HepG2 (cell line): ENCODE results near the gene SLC17A3. TPM values are rescaled to one million over a fixed set of nuclear protein-coding genes. Genes with fewer than 3 reads are reported as not detected.

Experiments
- CHD2 ChIP-seq: IDR thresholded peaks from 2 replicates; pipeline ENCODE4 v1.6.1; 2011; ENCODE audit warnings: low read depth, low read length, improper control_type of control experiment
- HDAC6 ChIP-seq: fragments of 200-600 bp; sonication (generic); IDR thresholded peaks from 2 replicates; pipeline ENCODE4 v1.7.0; 2017; ENCODE audit warnings: mild to moderate bottlenecking, antibody characterized with exemption, low read length, low read depth
- HOXA3 ChIP-seq: sonication (generic); formaldehyde crosslinking; IDR thresholded peaks from 2 replicates; pipeline ENCODE4 v1.5.0; 2020; ENCODE audit warnings: missing genetic modification reagents
- KLF12 ChIP-seq: sonication (generic); formaldehyde crosslinking; IDR thresholded peaks from 2 replicates; pipeline ENCODE4 v1.4.0; 2020; ENCODE audit warnings: missing genetic modification reagents, borderline replicate concordance
- MAFF ChIP-seq: IDR thresholded peaks from 2 replicates; pipeline ENCODE4 v1.6.1; 2011; ENCODE audit warnings: low read depth, low read length, improper control_type of control experiment
- NR2F2 ChIP-seq: IDR thresholded peaks from 2 replicates; pipeline ENCODE4 v1.6.1; 2012; ENCODE audit warnings: low read depth, inconsistent platforms, borderline replicate concordance
- RARA ChIP-seq: IDR thresholded peaks from 2 replicates; pipeline ENCODE4 v1.6.1; 2016; ENCODE audit warnings: missing genetic modification reagents, missing compliant biosample characterization
- RXRB ChIP-seq: IDR thresholded peaks from 2 replicates; pipeline ENCODE4 v1.6.1; 2016; ENCODE audit warnings: borderline replicate concordance, missing genetic modification reagents, missing compliant biosample characterization
- SAP130 ChIP-seq: IDR thresholded peaks from 2 replicates; pipeline ENCODE4 v1.6.1; 2016; ENCODE audit warnings: low read depth
- SOX5 ChIP-seq: IDR thresholded peaks from 2 replicates; pipeline ENCODE4 v1.6.1; 2016; ENCODE audit warnings: borderline replicate concordance
- SOX6 ChIP-seq, 2 experiments: fragments of 450-650 bp in 1 of 2; sonication (generic) in 1 of 2; formaldehyde crosslinking in 1 of 2; IDR thresholded peaks; 2 replicates each; pipeline versions ENCODE4 v1.4.0 to v1.6.1; 2017 to 2020; ENCODE audit warnings: antibody characterized with exemption in 1 of 2, mild to moderate bottlenecking in 1 of 2, missing genetic modification reagents in 1 of 2
- TCF7 ChIP-seq: sonication (generic); IDR thresholded peaks from 2 replicates; pipeline ENCODE4 v1.6.1; 2016; ENCODE audit warnings: antibody characterized with exemption, low read depth
- ZC3H13 ChIP-seq: sonication (generic); formaldehyde crosslinking; IDR thresholded peaks from 2 replicates; pipeline ENCODE4 v1.8.1; 2023; ENCODE audit warnings: mild to moderate bottlenecking, missing genetic modification reagents, moderate library complexity
- ZMYM4 ChIP-seq: sonication (generic); formaldehyde crosslinking; IDR thresholded peaks from 2 replicates; pipeline ENCODE4 v1.8.1; 2023; ENCODE audit warnings: mild to moderate bottlenecking, missing genetic modification reagents
- ZNF124 ChIP-seq: sonication (generic); formaldehyde crosslinking; IDR thresholded peaks from 2 replicates; pipeline ENCODE4 v1.4.0; 2020; ENCODE audit warnings: missing genetic modification reagents
- ZNF703 ChIP-seq: sonication (generic); formaldehyde crosslinking; IDR thresholded peaks from 2 replicates; pipeline ENCODE4 v1.5.1; 2020; ENCODE audit warnings: missing genetic modification reagents, mild to moderate bottlenecking, moderate library complexity, borderline replicate concordance
- ZNF850 ChIP-seq: sonication (generic); formaldehyde crosslinking; conservative IDR thresholded peaks from 2 replicates; pipeline ENCODE4 v1.9.0; 2021; ENCODE audit warnings: mild to moderate bottlenecking, missing genetic modification reagents
- polyA plus RNA-seq, 8 experiments: library from polyadenylated mRNA; depleted of rRNA in 3 of 8; stranded (reverse) in 7 of 8; unstranded in 1 of 8; fragments of >200 nt; fragmentation: Illumina TruSeq in 4 of 8; extraction: Trizol in 4 of 8; gene quantifications; 2 replicates each; pipeline versions ENCODE4 v1.2.1 to v1.2.3, GENCODE V29; 2011 to 2016; ENCODE audit warnings: low read depth in 4 of 8, missing spikeins in 1 of 8, mixed read lengths in 1 of 8; ENCODE audit not compliant: insufficient read depth in 1 of 8
- total RNA-seq, 5 experiments: library from RNA; depleted of rRNA; stranded (reverse); fragments of >200 nt; fragmentation: Illumina TruSeq; extraction: Trizol; gene quantifications; 2 replicates each; pipeline ENCODE4 v1.2.3, GENCODE V29; 2016; ENCODE audit warnings: low read depth in 1 of 5
- TF ChIP-seq, protein P1 (sequence below): sonication (generic); formaldehyde crosslinking; IDR thresholded peaks from 2 replicates; pipeline ENCODE4 v1.5.1; 2020; ENCODE audit warnings: mild to moderate bottlenecking, missing genetic modification reagents, borderline replicate concordance
- TF ChIP-seq, protein P2 (sequence below): sonication (generic); formaldehyde crosslinking; IDR thresholded peaks from 2 replicates; pipeline ENCODE4 v1.8.0; 2022; ENCODE audit warnings: mild to moderate bottlenecking, missing genetic modification reagents, moderate library complexity
- TF ChIP-seq, protein P3 (sequence below): sonication (generic); formaldehyde crosslinking; IDR thresholded peaks from 2 replicates; pipeline ENCODE4 v1.8.0; 2022; ENCODE audit warnings: mild to moderate bottlenecking, missing genetic modification reagents, moderate library complexity
- TF ChIP-seq, protein P4 (sequence below): sonication (generic); formaldehyde crosslinking; IDR thresholded peaks from 2 replicates; pipeline ENCODE4 v1.4.0; 2020; ENCODE audit warnings: missing genetic modification reagents

Gene SLC17A3
- total and polyA plus RNA-seq, 2 of the 13 experiments (the other 11 are each of a cell fraction or from before 2014, with no cell fraction given), result 0.09 to 0.11 TPM

DNA sequence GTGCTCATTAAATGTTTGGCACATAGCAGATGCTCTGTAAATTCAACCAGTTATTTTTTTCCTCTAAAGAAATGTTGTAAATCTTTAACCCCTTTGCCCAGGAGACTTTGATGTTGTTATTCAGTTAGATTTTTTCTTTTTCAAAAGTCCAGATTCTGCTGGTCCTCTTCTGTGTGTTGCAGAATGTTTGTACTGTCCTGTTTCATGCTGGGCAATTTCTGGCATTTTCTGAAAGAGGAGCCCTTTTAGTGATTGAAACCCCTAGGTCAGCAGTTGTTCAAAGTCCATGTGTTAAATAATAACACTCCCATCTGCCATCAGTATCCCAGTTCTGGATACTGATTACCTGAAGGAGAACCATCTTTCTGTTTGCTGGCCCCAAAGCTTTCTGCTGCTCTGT lies 40.9 kb downstream of the SLC17A3 start (continued):
- TF ChIP-seq, protein P1, sequence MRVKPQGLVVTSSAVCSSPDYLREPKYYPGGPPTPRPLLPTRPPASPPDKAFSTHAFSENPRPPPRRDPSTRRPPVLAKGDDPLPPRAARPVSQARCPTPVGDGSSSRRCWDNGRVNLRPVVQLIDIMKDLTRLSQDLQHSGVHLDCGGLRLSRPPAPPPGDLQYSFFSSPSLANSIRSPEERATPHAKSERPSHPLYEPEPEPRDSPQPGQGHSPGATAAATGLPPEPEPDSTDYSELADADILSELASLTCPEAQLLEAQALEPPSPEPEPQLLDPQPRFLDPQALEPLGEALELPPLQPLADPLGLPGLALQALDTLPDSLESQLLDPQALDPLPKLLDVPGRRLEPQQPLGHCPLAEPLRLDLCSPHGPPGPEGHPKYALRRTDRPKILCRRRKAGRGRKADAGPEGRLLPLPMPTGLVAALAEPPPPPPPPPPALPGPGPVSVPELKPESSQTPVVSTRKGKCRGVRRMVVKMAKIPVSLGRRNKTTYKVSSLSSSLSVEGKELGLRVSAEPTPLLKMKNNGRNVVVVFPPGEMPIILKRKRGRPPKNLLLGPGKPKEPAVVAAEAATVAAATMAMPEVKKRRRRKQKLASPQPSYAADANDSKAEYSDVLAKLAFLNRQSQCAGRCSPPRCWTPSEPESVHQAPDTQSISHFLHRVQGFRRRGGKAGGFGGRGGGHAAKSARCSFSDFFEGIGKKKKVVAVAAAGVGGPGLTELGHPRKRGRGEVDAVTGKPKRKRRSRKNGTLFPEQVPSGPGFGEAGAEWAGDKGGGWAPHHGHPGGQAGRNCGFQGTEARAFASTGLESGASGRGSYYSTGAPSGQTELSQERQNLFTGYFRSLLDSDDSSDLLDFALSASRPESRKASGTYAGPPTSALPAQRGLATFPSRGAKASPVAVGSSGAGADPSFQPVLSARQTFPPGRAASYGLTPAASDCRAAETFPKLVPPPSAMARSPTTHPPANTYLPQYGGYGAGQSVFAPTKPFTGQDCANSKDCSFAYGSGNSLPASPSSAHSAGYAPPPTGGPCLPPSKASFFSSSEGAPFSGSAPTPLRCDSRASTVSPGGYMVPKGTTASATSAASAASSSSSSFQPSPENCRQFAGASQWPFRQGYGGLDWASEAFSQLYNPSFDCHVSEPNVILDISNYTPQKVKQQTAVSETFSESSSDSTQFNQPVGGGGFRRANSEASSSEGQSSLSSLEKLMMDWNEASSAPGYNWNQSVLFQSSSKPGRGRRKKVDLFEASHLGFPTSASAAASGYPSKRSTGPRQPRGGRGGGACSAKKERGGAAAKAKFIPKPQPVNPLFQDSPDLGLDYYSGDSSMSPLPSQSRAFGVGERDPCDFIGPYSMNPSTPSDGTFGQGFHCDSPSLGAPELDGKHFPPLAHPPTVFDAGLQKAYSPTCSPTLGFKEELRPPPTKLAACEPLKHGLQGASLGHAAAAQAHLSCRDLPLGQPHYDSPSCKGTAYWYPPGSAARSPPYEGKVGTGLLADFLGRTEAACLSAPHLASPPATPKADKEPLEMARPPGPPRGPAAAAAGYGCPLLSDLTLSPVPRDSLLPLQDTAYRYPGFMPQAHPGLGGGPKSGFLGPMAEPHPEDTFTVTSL (CRISPR knock-in tag), result peak; percentile 73; the same call in 1 of the 2 replicates
- TF ChIP-seq SOX6 (IDR thresholded peaks at IDR 0.05), result no peak
- TF ChIP-seq SOX6 (CRISPR knock-in tag; IDR thresholded peaks at IDR 0.05), result peak; percentile 54; the same call in 1 of the 2 replicates
- peak; percentile 60 for TF ChIP-seq ZMYM4 (CRISPR knock-in tag)
- TF ChIP-seq MAFF, result peak; percentile 86
- TF ChIP-seq ZNF124 (CRISPR knock-in tag), result no peak
- TF ChIP-seq HDAC6, result no peak
- TF ChIP-seq HOXA3 (CRISPR knock-in tag), result no peak
- TF ChIP-seq TCF7, result peak; percentile 38
- peak; percentile 26; the same call in 1 of the 2 replicates for TF ChIP-seq SAP130
- no peak for TF ChIP-seq ZNF703 (CRISPR knock-in tag)
- no peak for TF ChIP-seq ZNF850
- TF ChIP-seq, protein P2, sequence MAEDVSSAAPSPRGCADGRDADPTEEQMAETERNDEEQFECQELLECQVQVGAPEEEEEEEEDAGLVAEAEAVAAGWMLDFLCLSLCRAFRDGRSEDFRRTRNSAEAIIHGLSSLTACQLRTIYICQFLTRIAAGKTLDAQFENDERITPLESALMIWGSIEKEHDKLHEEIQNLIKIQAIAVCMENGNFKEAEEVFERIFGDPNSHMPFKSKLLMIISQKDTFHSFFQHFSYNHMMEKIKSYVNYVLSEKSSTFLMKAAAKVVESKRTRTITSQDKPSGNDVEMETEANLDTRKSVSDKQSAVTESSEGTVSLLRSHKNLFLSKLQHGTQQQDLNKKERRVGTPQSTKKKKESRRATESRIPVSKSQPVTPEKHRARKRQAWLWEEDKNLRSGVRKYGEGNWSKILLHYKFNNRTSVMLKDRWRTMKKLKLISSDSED, result no peak
- peak; percentile 42; the same call in 1 of the 2 replicates for TF ChIP-seq RARA (CRISPR knock-in tag)
- no peak for TF ChIP-seq CHD2
- TF ChIP-seq ZC3H13 (CRISPR knock-in tag), result no peak
- TF ChIP-seq SOX5 (CRISPR knock-in tag), result peak; percentile 45; the same call in 1 of the 2 replicates
- TF ChIP-seq, protein P3, sequence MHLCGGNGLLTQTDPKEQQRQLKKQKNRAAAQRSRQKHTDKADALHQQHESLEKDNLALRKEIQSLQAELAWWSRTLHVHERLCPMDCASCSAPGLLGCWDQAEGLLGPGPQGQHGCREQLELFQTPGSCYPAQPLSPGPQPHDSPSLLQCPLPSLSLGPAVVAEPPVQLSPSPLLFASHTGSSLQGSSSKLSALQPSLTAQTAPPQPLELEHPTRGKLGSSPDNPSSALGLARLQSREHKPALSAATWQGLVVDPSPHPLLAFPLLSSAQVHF (CRISPR knock-in tag), result no peak
- peak; percentile 35; the same call in 1 of the 2 replicates for TF ChIP-seq RXRB (CRISPR knock-in tag)
- TF ChIP-seq KLF12, result no peak
- TF ChIP-seq NR2F2, result peak; percentile 68; the same call in 1 of the 2 replicates
- TF ChIP-seq, protein P4, sequence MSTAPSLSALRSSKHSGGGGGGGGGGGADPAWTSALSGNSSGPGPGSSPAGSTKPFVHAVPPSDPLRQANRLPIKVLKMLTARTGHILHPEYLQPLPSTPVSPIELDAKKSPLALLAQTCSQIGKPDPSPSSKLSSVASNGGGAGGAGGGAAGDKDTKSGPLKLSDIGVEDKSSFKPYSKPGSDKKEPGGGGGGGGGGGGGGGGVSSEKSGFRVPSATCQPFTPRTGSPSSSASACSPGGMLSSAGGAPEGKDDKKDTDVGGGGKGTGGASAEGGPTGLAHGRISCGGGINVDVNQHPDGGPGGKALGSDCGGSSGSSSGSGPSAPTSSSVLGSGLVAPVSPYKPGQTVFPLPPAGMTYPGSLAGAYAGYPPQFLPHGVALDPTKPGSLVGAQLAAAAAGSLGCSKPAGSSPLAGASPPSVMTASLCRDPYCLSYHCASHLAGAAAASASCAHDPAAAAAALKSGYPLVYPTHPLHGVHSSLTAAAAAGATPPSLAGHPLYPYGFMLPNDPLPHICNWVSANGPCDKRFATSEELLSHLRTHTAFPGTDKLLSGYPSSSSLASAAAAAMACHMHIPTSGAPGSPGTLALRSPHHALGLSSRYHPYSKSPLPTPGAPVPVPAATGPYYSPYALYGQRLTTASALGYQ, result peak; percentile 20; the same call in 1 of the 2 replicates
